Measurements from ENCODE around the gene INA.

INA gene

GRCh38 chr10:103276251-103276895, 565 bp upstream of the INA start:
- no peak for DNase-seq

GRCh38 chr10:103277713-103278536, 987 bp downstream of the INA start:
- DNase-seq = no peak

- no peak for DNase-seq
Measured at GRCh38 chr10:103278537-103278823, 1.5 kb downstream of the INA start.

GRCh38 chr10:103278862-103279298, 1.9 kb downstream of the INA start:
- peak; percentile 62 for DNase-seq

- no peak for DNase-seq
Measured at GRCh38 chr10:103280031-103280430, 3.1 kb downstream of the INA start.

- no peak for DNase-seq
Measured at GRCh38 chr10:103280506-103280905, 3.6 kb downstream of the INA start.

- peak; percentile 75 for DNase-seq
Measured at GRCh38 chr10:103281753-103282152, 4.8 kb downstream of the INA start.

- DNase-seq = no peak
Measured at GRCh38 chr10:103282961-103283360, 6.0 kb downstream of the INA start.

GRCh38 chr10:103284170-103284569, 7.2 kb downstream of the INA start:
- DNase-seq = no peak

- no peak for DNase-seq
Measured at GRCh38 chr10:103287992-103288391, 11.1 kb downstream of the INA start.

GRCh38 chr10:103291588-103291987, 14.7 kb downstream of the INA start:
- no peak for DNase-seq

- DNase-seq = no peak
Measured at GRCh38 chr10:103295374-103296015, 18.6 kb downstream of the INA start.

GRCh38 chr10:103307594-103307993, 30.7 kb downstream of the INA start:
- no peak for DNase-seq

GRCh38 chr10:103310197-103310596, 33.3 kb downstream of the INA start:
- no peak for DNase-seq

- no peak for DNase-seq
Measured at GRCh38 chr10:103316087-103316486, 39.1 kb downstream of the INA start.

GRCh38 chr10:103327906-103328305, 51.0 kb downstream of the INA start:
- no peak for DNase-seq

GRCh38 chr10:103333934-103334520, 57.1 kb downstream of the INA start:
- DNase-seq = no peak

- DNase-seq = no peak
Measured at GRCh38 chr10:103334567-103334966, 57.6 kb downstream of the INA start.

- DNase-seq = no peak
Measured at GRCh38 chr10:103336370-103336769, 59.4 kb downstream of the INA start.
